ENCODE results near the gene PYROXD2.

PYROXD2 gene

GRCh38 chr10:98429320-98430072, 14.5 kb upstream of the PYROXD2 start:
- H3K27ac ChIP-seq (ENCODE audit: low read length), result no peak overlapping the region
- no peaks in the 10 kb centered on the region; the same call in 1 of the 2 replicates for H4K20me1 ChIP-seq (ENCODE audit: insufficient read depth, low read length)
- DNase-seq (no peak), ATAC-seq (ENCODE audit: insufficient read depth, low read depth) (no peak)
- H3K9ac ChIP-seq (ENCODE audit: low read depth, low read length), result no peak overlapping the region
- TF ChIP-seq EZH2 (IDR thresholded peaks at IDR 0.05; ENCODE audit: borderline replicate concordance, low read depth, low read length, severe bottlenecking) (no peak), CTCF (IDR thresholded peaks at IDR 0.05; ENCODE audit: borderline replicate concordance, extremely low read depth, low read length, poor library complexity, severe bottlenecking) (no peak)
- no peaks in the 10 kb centered on the region for H3K79me2 ChIP-seq (ENCODE audit: insufficient read depth, low read length)
- no peak overlapping the region for H3K4me2 ChIP-seq (ENCODE audit: insufficient read depth, low read length)
- H3K4me1 ChIP-seq (ENCODE audit: insufficient read depth, low read length), result no peaks in the 10 kb centered on the region
- H3K4me3 ChIP-seq (ENCODE audit: low read depth in 1 of 2, low read length in 2 of 2), result no peak overlapping the region
- peaks cover 18% of the 10 kb centered on the region for H3K9me3 ChIP-seq (ENCODE audit: insufficient read depth, low read length, severe bottlenecking)
- peaks cover 74% of the 10 kb centered on the region for H3K36me3 ChIP-seq (ENCODE audit: insufficient read depth, low read length)
- H2AFZ ChIP-seq (ENCODE audit: low read depth, low read length), result no peak overlapping the region
- H3K27me3 ChIP-seq (ENCODE audit: insufficient read depth, low read length, poor library complexity), result no peaks in the 10 kb centered on the region

GRCh38 chr10:98427011-98427515, 12.1 kb upstream of the PYROXD2 start:
- Histone ChIP-seq H3K4me3 (ENCODE audit: low read depth in 1 of 2, low read length in 2 of 2) (no peak overlapping the region), H3K9me3 (ENCODE audit: insufficient read depth, low read length, severe bottlenecking) (peaks cover 3% of the 10 kb centered on the region), H3K4me1 (ENCODE audit: insufficient read depth, low read length) (no peaks in the 10 kb centered on the region), H3K36me3 (ENCODE audit: insufficient read depth, low read length) (peaks cover 60% of the 10 kb centered on the region), H3K27me3 (ENCODE audit: insufficient read depth, low read length, poor library complexity) (no peaks in the 10 kb centered on the region), H3K79me2 (ENCODE audit: insufficient read depth, low read length) (no peaks in the 10 kb centered on the region), H4K20me1 (ENCODE audit: insufficient read depth, low read length) (no peaks in the 10 kb centered on the region), H3K9ac (ENCODE audit: low read depth, low read length) (no peak overlapping the region), H3K27ac (ENCODE audit: low read length) (no peak overlapping the region), H3K4me2 (ENCODE audit: insufficient read depth, low read length) (no peak overlapping the region), H2AFZ (ENCODE audit: low read depth, low read length) (no peak overlapping the region)
- TF ChIP-seq CTCF (IDR thresholded peaks at IDR 0.05; ENCODE audit: borderline replicate concordance, extremely low read depth, low read length, poor library complexity, severe bottlenecking) (no peak), EZH2 (IDR thresholded peaks at IDR 0.05; ENCODE audit: borderline replicate concordance, low read depth, low read length, severe bottlenecking) (no peak)
- ATAC-seq (ENCODE audit: insufficient read depth, low read depth), result no peak
- DNase-seq, result no peak

- H3K9me3 ChIP-seq (ENCODE audit: insufficient read depth, low read length, severe bottlenecking), result no peaks in the 10 kb centered on the region
These were observed 10.8 kb upstream of the PYROXD2 start for GRCh38 chr10:98425511-98426352.

More at GRCh38 chr10:98425511-98426352, 10.8 kb upstream of the PYROXD2 start:
- DNase-seq (peak; percentile 48), ATAC-seq (ENCODE audit: insufficient read depth, low read depth) (peak; percentile 65)
- peak; percentile 76 for TF ChIP-seq CTCF (IDR thresholded peaks at IDR 0.05; ENCODE audit: borderline replicate concordance, extremely low read depth, low read length, poor library complexity, severe bottlenecking)
- TF ChIP-seq EZH2 (IDR thresholded peaks at IDR 0.05; ENCODE audit: borderline replicate concordance, low read depth, low read length, severe bottlenecking), result no peak
- H2AFZ ChIP-seq (ENCODE audit: low read depth, low read length), result no peak overlapping the region
- H3K9ac ChIP-seq (ENCODE audit: low read depth, low read length), result no peak overlapping the region
- H3K4me2 ChIP-seq (ENCODE audit: insufficient read depth, low read length), result no peak overlapping the region
- no peaks in the 10 kb centered on the region for H4K20me1 ChIP-seq (ENCODE audit: insufficient read depth, low read length)
- H3K27me3 ChIP-seq (ENCODE audit: insufficient read depth, low read length, poor library complexity), result no peaks in the 10 kb centered on the region
- H3K27ac ChIP-seq (ENCODE audit: low read length), result no peak overlapping the region
- no peaks in the 10 kb centered on the region for H3K4me1 ChIP-seq (ENCODE audit: insufficient read depth, low read length)
- H3K79me2 ChIP-seq (ENCODE audit: insufficient read depth, low read length), result no peaks in the 10 kb centered on the region
- no peak overlapping the region for H3K4me3 ChIP-seq (ENCODE audit: low read depth in 1 of 2, low read length in 2 of 2)
- peaks cover 47% of the 10 kb centered on the region for H3K36me3 ChIP-seq (ENCODE audit: insufficient read depth, low read length)
